SU-DHL-6 (cell line): ENCODE results near the gene RUBCN.

ENCODE experiments used
- CTCF ChIP-seq: fragments of 200-600 bp; sonication (generic); IDR thresholded peaks from one replicate; pipeline ENCODE4 v1.5.1; 2017; ENCODE audit warnings: antibody characterized with exemption, mild to moderate bottlenecking, low read length, moderate library complexity; ENCODE audit not compliant: insufficient read depth, poor library complexity, severe bottlenecking
- EZH2phosphoT487 ChIP-seq: fragments of 200-600 bp; sonication (generic), shearing (Covaris generic); conservative IDR thresholded peaks from 2 replicates; pipeline ENCODE4 v1.6.1; 2018; ENCODE audit warnings: mild to moderate bottlenecking, antibody characterized with exemption, low read length, moderate library complexity, mixed read lengths

DNA sequence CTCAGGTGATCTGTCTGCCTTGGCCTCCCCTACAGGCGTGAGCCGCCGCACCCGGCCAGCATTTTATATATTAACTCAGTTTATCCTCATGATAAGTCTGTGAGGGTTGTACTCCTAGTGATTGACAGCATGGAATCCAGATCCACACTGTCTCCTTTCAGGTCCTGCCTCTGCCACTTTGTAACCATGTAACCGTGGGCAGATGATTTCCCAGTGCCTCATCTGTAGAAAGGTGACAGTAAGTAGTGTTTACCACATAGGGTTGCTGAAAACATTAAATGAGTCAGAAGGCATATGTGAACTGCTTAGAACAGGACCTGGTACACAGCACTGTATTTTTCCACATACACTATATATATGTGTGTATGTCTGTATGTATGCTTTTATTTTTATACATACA is 15.4 kb upstream of the RUBCN start:
- TF ChIP-seq CTCF (no peak), EZH2phosphoT487 (no peak)
